Measurements from ENCODE around the gene TTC9. TPM values are rescaled to one million over a fixed set of nuclear protein-coding genes. Genes with fewer than 3 reads are reported as not detected.

The TTC9 gene
- total and polyA plus RNA-seq, 2 donors (not counting 1 experiment from before 2014, with no cell fraction given): 1.9 to 4.3 TPM

- Histone ChIP-seq H3K4me3 (replicated peaks in 1 of 4; ENCODE audit: control extremely low read depth in 1 of 4, insufficient read depth in 1 of 4, low read depth in 3 of 4, low read length in 4 of 4) (no peak overlapping the region), H3K4me2 (ENCODE audit: extremely low read depth, insufficient read depth, low read length) (no peak overlapping the region), H3K4me1 (ENCODE audit: control insufficient read depth, extremely low read depth, insufficient read depth, low read length) (no peaks in the 10 kb centered on the region), H3K27ac (ENCODE audit: insufficient read depth, low read length) (no peak overlapping the region), H3K79me2 (ENCODE audit: control insufficient read depth, insufficient read depth, low read length) (no peaks in the 10 kb centered on the region), H3K27me3 (ENCODE audit: control insufficient read depth, insufficient read depth, low read length) (peaks cover 2% of the 10 kb centered on the region), H2AFZ (ENCODE audit: low read length) (no peak overlapping the region), H3K9me3 (ENCODE audit: control insufficient read depth, insufficient read depth, low read depth, low read length) (no peaks in the 10 kb centered on the region), H4K20me1 (ENCODE audit: control insufficient read depth, extremely low read depth, insufficient read depth, low read length) (no peaks in the 10 kb centered on the region), H3K9ac (ENCODE audit: insufficient read depth, low read length) (no peak overlapping the region), H3K36me3 (ENCODE audit: control insufficient read depth, insufficient read depth, low read length) (no peaks in the 10 kb centered on the region)
- DNase-seq (ENCODE audit: low read depth in 2 of 2): peak in 1 of 2 donors; percentile 20
- TF ChIP-seq EZH2 (IDR thresholded peaks at IDR 0.05; ENCODE audit: low read length, missing control alignments): no peak
- TF ChIP-seq CTCF (conservative IDR thresholded peaks at IDR 0.05 in 1 of 2, IDR thresholded peaks at IDR 0.05 in 1 of 2; ENCODE audit: low read depth in 1 of 2, low read length in 2 of 2): no peak
Observed at GRCh38 chr14:70654632-70655031, 12.9 kb downstream of the TTC9 start.

- H3K4me2 ChIP-seq (ENCODE audit: extremely low read depth, insufficient read depth, low read length): no peak overlapping the region
- H3K4me3 ChIP-seq (replicated peaks in 1 of 4; ENCODE audit: control extremely low read depth in 1 of 4, insufficient read depth in 1 of 4, low read depth in 3 of 4, low read length in 4 of 4): no peak overlapping the region
- H3K36me3 ChIP-seq (ENCODE audit: control insufficient read depth, insufficient read depth, low read length): no peaks in the 10 kb centered on the region
- no peaks in the 10 kb centered on the region for H3K4me1 ChIP-seq (ENCODE audit: control insufficient read depth, extremely low read depth, insufficient read depth, low read length)
- H3K27me3 ChIP-seq (ENCODE audit: control insufficient read depth, insufficient read depth, low read length): peaks cover 2% of the 10 kb centered on the region
- no peaks in the 10 kb centered on the region for H3K9me3 ChIP-seq (ENCODE audit: control insufficient read depth, insufficient read depth, low read depth, low read length)
- TF ChIP-seq EZH2 (IDR thresholded peaks at IDR 0.05; ENCODE audit: low read length, missing control alignments) (no peak), CTCF (conservative IDR thresholded peaks at IDR 0.05 in 1 of 2, IDR thresholded peaks at IDR 0.05 in 1 of 2; ENCODE audit: low read depth in 1 of 2, low read length in 2 of 2) (no peak)
- no peak overlapping the region for H3K27ac ChIP-seq (ENCODE audit: insufficient read depth, low read length)
- no peaks in the 10 kb centered on the region for H3K79me2 ChIP-seq (ENCODE audit: control insufficient read depth, insufficient read depth, low read length)
- H4K20me1 ChIP-seq (ENCODE audit: control insufficient read depth, extremely low read depth, insufficient read depth, low read length): no peaks in the 10 kb centered on the region
- no peak for DNase-seq (ENCODE audit: low read depth in 2 of 2)
- H2AFZ ChIP-seq (ENCODE audit: low read length): no peak overlapping the region
- no peak overlapping the region for H3K9ac ChIP-seq (ENCODE audit: insufficient read depth, low read length)
Observed at GRCh38 chr14:70655110-70655826, 13.6 kb downstream of the TTC9 start.

GRCh38 chr14:70658899-70659298 is 17.2 kb downstream of the TTC9 start:
- Histone ChIP-seq H3K4me3 (replicated peaks in 1 of 4; ENCODE audit: control extremely low read depth in 1 of 4, insufficient read depth in 1 of 4, low read depth in 3 of 4, low read length in 4 of 4) (no peak overlapping the region), H3K27me3 (ENCODE audit: control insufficient read depth, insufficient read depth, low read length) (peaks cover 2% of the 10 kb centered on the region), H3K79me2 (ENCODE audit: control insufficient read depth, insufficient read depth, low read length) (no peaks in the 10 kb centered on the region), H3K4me2 (ENCODE audit: extremely low read depth, insufficient read depth, low read length) (no peak overlapping the region), H3K27ac (ENCODE audit: insufficient read depth, low read length) (no peak overlapping the region), H3K36me3 (ENCODE audit: control insufficient read depth, insufficient read depth, low read length) (no peaks in the 10 kb centered on the region), H2AFZ (ENCODE audit: low read length) (no peak overlapping the region), H3K9ac (ENCODE audit: insufficient read depth, low read length) (no peak overlapping the region), H3K9me3 (ENCODE audit: control insufficient read depth, insufficient read depth, low read depth, low read length) (no peaks in the 10 kb centered on the region), H4K20me1 (ENCODE audit: control insufficient read depth, extremely low read depth, insufficient read depth, low read length) (no peaks in the 10 kb centered on the region), H3K4me1 (ENCODE audit: control insufficient read depth, extremely low read depth, insufficient read depth, low read length) (peaks cover 3% of the 10 kb centered on the region)
- DNase-seq (ENCODE audit: low read depth in 2 of 2): no peak
- no peak for TF ChIP-seq CTCF (conservative IDR thresholded peaks at IDR 0.05 in 1 of 2, IDR thresholded peaks at IDR 0.05 in 1 of 2; ENCODE audit: low read depth in 1 of 2, low read length in 2 of 2)
- no peak for TF ChIP-seq EZH2 (IDR thresholded peaks at IDR 0.05; ENCODE audit: low read length, missing control alignments)

Data from fibroblast of lung (primary cell).